Activated CD8-positive, alpha-beta memory T cell treated with anti-CD3 and anti-CD28 coated beads for 1 hour (primary cell): ENCODE data around the gene CHCHD2.
"Not testable (repeated sequence)": the region's sequence is repeated elsewhere in the genome, so short reads cannot be mapped to it uniquely, and the experiment has no call there.

ENCODE experiments used
- DNase-seq, 2 donors: peaks; one replicate each; pipeline ENCODE4 v3.0.0-alpha.2; 2020; ENCODE audit warnings: low read depth in 1 of 2; ENCODE audit errors: extremely low read depth in 1 of 2

Gene CHCHD2

GRCh38 chr7:56106108-56107073, at the start of gene CHCHD2:
CHCHD2 (minus strand) TSS chr7:56106476; CDS start chr7:56106413, 63 bp downstream.
- peak; percentile 74 to 82 for DNase-seq

GRCh38 chr7:56131062-56131461, 24.8 kb upstream of the CHCHD2 start:
- DNase-seq, result not testable (repeated sequence)

- no peak for DNase-seq
These were observed 21.1 kb upstream of the CHCHD2 start for GRCh38 chr7:56127241-56127975.

GRCh38 chr7:56125831-56126230, 19.6 kb upstream of the CHCHD2 start:
- DNase-seq, result no peak

- no peak for DNase-seq
These were observed 18.7 kb upstream of the CHCHD2 start for GRCh38 chr7:56124981-56125380.

- no peak for DNase-seq
These were observed 15.2 kb upstream of the CHCHD2 start for GRCh38 chr7:56121440-56121839.

- no peak for DNase-seq
These were observed 9.7 kb upstream of the CHCHD2 start, which contains the start of gene NUPR2 for GRCh38 chr7:56115852-56116538. NUPR2 (minus strand) TSS chr7:56116417; CDS start chr7:56116314, 103 bp downstream.

GRCh38 chr7:56112244-56112643, 6.0 kb upstream of the CHCHD2 start:
- not testable (repeated sequence) for DNase-seq

GRCh38 chr7:56110611-56111010, 4.3 kb upstream of the CHCHD2 start:
- no peak for DNase-seq

- DNase-seq, result no peak
These were observed 1.6 kb upstream of the CHCHD2 start for GRCh38 chr7:56107954-56108258.

- no peak for DNase-seq
These were observed 768 bp downstream of the CHCHD2 start for GRCh38 chr7:56105508-56105907.

- DNase-seq, result not testable (repeated sequence)
These were observed 2.1 kb downstream of the CHCHD2 start for GRCh38 chr7:56104138-56104537.

GRCh38 chr7:56099653-56100052, 6.6 kb downstream of the CHCHD2 start:
- DNase-seq, result no peak

- DNase-seq, result not testable (repeated sequence)
These were observed 7.9 kb downstream of the CHCHD2 start for GRCh38 chr7:56098187-56099008.

- DNase-seq, result no peak
These were observed 8.6 kb downstream of the CHCHD2 start for GRCh38 chr7:56097700-56098099.

GRCh38 chr7:56092789-56093531, 13.3 kb downstream of the CHCHD2 start, which contains the start of gene PHKG1:
PHKG1 (minus strand) TSS chr7:56092952; CDS start chr7:56088941, 4,011 bp downstream.
- DNase-seq, result no peak

- DNase-seq, result not testable (repeated sequence)
These were observed 13.9 kb downstream of the CHCHD2 start for GRCh38 chr7:56092388-56092787.

GRCh38 chr7:56091591-56091990, 14.7 kb downstream of the CHCHD2 start:
- DNase-seq, result no peak

GRCh38 chr7:56087445-56087844, 18.8 kb downstream of the CHCHD2 start:
- no peak for DNase-seq

GRCh38 chr7:56086761-56087160, 19.5 kb downstream of the CHCHD2 start:
- DNase-seq, result no peak
